GM19023 (cell line): ENCODE measurements around the gene DNAH7.
"Not testable (repeated sequence)": the region's sequence is repeated elsewhere in the genome, so short reads cannot be mapped to it uniquely, and the experiment has no call there.

Experiments
- ATAC-seq: cut with Tn5 transposase; IDR thresholded peaks from one replicate; pipeline ENCODE4 v1.9.1; 2021; ENCODE audit warnings: mild to moderate bottlenecking, moderate library complexity; ENCODE audit not compliant: unreplicated experiment

Gene DNAH7

DNA sequence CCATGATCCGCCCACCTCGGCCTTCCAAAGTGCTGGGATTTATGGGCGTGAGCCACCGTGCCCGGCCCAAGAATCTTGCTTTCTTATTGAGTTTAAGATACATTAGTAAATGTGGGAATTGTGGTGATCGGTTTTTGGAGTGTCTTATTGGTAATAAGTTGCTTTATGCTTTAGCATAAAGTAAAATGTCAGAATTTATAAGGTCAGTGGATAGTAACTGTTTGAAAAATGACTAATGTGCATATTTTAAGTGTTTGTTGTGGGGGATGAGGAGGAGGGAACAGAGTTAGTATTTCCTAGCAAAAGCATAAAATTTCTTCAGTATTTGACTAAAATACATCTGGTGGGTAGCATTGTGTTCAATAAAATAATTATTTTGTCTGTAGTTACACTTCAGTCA lies 334.2 kb downstream of the DNAH7 start:
- ATAC-seq = no peak

- no peak for ATAC-seq
Observed at GRCh38 chr2:195733831-195734230, 334.8 kb downstream of the DNAH7 start.

DNA sequence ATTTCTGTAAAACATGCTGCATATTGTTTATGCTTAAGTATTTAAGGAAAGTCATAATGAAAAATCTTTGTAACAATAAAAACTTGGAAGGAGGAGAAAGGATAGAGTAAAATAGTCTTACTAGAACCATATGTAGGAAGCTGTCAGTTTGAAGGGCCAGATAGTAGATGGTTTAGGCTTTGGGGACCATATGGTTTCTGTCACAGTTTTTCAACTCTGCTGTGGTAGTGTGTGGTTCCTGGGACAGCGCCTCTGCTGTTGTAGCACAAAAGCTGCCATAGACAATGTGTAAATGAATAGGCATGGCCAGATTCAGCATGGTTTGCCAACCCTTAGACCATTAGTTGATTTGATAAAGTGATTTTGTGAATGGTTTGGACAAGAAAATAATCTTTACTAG lies 336.1 kb downstream of the DNAH7 start:
- ATAC-seq = no peak

DNA sequence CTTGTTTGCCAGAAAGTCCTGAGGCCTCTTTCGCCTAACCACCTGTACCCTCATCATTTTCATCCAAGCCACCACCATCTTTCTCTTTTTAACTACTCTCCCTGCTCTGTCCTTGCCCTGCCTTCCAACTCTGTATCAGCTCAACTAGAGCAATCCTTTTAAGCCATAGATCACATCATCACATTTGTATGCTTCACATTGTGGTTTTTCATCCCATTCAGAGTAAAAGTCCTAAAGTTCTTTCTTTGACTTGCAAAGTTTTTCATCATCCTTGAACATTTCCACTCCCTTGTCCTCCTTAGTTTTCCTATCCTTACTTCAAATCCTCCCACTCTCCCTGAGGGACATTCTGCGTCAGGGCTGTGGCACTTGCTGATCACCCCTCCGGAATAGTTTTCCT lies 337.7 kb downstream of the DNAH7 start:
- ATAC-seq = no peak

GRCh38 chr2:195727106-195727505 lies 341.5 kb downstream of the DNAH7 start:
- no peak for ATAC-seq

DNA sequence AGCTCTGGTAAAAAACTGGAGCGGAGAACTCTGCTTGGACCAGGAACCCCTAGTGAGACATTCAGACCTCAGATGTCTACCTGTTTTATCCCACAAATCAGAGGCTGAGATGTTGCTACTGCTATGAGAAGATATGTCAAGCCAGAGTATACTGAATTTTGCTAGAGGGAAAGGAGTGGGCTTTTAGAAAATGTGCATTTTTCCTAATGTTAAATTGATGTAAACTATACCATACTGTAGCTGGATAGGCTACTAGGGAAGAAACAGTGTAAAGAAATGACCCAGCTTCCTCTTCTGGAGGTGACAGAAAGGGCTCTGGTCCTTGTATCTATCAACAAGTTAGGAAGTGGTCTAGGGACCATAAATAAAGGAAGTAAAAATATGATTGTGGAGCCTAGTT lies 346.6 kb downstream of the DNAH7 start:
- ATAC-seq = no peak

GRCh38 chr2:195721042-195721441 lies 347.6 kb downstream of the DNAH7 start:
- ATAC-seq = no peak

- ATAC-seq = no peak
Observed at GRCh38 chr2:195716466-195716865, 352.2 kb downstream of the DNAH7 start.

GRCh38 chr2:195711478-195711877 lies 357.2 kb downstream of the DNAH7 start:
- ATAC-seq = no peak

DNA sequence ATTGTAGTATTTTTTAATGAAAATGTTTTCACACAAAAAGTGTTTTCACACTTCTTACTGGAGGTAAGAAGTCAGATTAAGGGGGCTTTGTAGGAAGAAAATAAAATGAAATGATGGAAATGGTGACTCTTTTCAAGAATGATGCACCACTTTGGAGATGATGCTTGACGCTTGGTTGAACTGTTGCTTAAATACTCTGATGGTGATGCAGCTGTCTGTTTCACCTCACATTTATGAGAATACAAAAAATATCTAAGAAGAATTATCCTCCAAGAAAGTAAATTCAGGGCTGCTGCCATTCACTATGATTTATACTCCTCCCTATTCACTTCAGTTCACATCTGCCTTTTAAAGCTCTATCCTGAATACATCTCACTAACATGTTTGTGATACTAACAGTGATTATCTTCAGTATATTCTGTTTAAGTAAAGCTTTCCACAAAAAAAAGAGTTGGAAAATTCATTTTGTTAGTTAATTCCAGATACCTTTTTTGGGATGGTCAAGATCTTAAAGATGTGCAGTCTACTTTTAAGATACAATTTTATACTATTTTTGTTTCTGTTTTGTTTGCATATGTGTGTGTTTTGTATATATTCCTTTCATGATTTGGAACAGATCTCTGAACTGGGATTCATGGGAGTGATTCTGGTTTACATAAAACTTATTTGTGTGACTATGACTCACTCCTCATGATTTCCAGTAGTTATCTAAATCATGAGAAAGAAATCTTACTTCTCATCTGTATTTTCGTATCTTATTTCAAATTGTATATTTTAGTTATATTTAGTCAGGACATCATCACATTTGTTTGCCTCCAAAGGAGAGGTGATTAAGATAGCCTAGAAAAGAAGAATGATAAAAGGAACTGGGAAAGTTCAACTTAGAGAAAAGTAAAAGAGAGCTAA lies 358.5 kb downstream of the DNAH7 start:
- no peak for ATAC-seq

DNA sequence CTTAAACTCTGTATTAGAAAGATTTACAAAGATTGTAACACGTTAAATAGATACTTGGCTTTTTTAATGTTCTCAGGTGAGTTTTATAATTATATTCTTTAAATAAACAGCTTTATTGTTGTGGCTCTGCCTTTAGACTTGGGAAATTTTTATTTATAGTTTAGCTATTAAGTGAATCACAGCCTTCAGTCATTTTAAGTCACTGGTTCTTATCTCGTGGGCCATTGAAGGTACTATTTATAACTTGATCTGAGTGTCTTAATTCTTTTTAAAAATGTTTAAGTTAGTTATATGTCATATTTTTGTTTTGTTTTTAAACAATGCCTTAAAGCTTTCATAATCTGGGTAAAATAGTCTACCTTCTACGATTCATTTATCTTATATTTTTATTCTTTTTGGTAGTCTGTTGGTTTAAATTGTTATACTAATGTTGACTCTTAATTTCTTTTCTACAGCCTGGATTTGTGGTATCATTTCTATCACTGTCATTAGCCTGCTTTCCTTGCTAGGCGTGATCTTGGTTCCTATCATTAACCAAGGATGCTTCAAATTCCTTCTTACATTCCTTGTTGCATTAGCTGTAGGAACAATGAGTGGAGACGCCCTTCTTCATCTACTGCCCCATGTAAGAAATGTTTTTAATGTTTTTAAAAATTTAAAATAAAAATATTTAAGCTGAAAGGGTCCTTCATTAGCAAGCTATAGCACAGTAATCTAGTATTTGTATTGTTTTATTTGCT lies 362.3 kb downstream of the DNAH7 start:
- ATAC-seq = no peak

GRCh38 chr2:195700480-195700879 lies 368.2 kb downstream of the DNAH7 start:
- no peak for ATAC-seq

DNA sequence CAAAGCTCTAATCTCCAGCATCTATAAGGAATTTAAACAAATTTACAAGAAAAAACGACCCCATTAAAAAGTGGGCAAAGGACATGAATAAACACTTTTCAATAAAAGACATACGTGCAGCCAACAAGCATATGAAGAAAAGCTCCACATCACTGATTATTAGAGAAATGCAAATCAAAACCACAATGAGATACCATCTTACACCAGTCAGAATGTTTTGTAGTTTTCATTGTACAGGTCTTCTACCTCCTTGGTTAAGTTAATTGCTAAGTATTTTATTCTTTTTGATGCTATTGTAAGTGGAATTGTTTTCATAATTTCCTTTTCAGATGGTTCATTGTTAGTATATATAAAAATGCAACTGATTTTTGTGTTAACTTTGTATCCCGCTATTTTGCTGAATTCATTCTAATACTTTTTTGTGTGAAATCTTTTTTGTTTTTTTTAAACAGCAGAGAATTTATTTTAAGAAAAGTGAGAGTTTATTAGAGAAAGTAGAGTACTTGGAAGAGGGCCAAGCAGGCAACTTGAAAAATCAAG lies 370.9 kb downstream of the DNAH7 start:
- no peak for ATAC-seq

GRCh38 chr2:195696012-195696411 lies 372.6 kb downstream of the DNAH7 start:
- no peak for ATAC-seq

GRCh38 chr2:195695002-195695631 lies 373.5 kb downstream of the DNAH7 start:
- no peak for ATAC-seq

DNA sequence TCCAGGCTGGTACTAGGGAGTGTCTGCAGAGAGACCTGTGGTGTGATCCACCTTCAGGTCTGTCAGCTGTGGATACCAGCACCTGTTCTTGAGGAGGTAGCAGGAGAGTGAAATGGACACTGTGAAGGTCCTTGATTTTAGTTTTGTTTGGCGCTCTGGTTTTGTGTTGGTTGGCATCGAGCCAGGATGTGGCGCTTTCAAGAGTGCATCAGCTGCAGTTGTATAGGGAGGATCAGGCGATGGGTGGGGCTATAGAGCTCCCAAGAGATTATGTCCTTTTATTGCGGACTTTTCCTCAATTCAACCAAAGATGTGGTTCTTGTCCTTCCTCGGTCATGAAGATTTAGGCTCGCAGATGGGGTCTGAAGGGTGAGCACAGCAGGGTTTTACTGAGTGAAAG lies 374.1 kb downstream of the DNAH7 start:
- ATAC-seq = no peak

DNA sequence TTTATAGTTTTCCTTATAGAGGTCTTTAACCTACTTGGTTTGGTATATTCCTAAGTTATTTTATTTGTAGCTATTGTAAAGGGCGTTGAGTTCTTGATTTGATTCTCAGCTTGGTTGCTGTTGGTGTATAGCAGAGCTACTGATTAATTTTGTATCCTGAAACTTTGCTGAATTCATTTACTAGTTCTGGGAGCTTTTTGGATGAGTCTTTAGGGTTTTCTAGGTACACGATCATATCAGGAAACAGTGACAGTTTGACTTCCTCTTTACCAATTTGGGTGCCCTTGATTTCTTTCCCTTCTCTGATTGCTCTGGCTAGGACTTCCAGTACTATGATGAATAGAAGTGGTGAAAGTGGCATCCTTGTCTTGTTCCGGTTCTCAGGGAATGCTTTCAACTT lies 376.1 kb downstream of the DNAH7 start:
- not testable (repeated sequence) for ATAC-seq
